Fibroblast of peridontal ligament (primary cell): ENCODE data around the gene BBS9.

Source experiments
- DNase-seq: peaks from one replicate; pipeline ENCODE4 v3.0.0-alpha.2; 2010; ENCODE audit errors: extremely low read depth

Gene BBS9

DNA sequence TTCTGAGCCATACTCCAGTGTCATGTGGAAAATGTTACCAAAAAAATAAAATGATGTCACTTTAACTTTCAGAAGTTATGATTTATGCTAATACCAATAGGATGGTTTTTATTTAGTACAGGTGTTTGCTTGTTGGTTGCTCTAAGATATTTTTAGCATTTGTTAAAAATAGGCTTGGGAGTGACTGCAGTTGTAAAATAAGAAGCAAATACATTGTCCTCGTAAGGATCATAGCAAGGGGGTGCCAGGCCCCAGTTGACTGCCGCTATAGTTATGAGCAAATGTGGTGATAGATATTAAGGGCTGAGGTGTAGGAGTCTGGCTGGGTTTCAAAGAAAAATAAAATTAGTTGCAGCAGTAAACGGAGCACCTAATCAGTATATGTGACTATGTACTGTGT, 421.6 kb downstream of the BBS9 start:
- DNase-seq, result no peak

GRCh38 chr7:33554046-33554445, 424.7 kb downstream of the BBS9 start:
- DNase-seq, result peak; percentile 8

DNA sequence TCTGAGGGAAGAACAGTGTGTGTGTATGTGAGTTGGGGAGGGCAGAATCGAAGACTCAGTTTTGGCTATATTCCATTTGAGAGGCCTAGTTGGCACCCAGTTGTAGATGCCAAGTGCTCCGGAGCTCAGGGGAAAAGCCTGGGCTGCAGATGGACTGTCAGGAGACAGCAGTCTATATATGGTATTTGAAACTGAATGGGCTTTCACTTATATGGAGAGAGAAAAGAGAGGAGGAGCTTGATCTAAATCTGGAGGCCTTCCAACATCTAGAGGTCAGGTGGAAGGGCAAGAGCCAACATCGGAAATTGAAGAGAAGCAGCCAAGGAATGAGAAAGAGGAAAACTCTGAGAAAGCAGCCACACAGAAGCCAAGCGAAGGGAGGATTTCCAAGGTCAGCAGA, 425.2 kb downstream of the BBS9 start:
- no peak for DNase-seq

- no peak for DNase-seq
Observed at GRCh38 chr7:33556472-33556871, 427.1 kb downstream of the BBS9 start.

- DNase-seq, result no peak
Observed at GRCh38 chr7:33558549-33559323, 429.4 kb downstream of the BBS9 start.

DNA sequence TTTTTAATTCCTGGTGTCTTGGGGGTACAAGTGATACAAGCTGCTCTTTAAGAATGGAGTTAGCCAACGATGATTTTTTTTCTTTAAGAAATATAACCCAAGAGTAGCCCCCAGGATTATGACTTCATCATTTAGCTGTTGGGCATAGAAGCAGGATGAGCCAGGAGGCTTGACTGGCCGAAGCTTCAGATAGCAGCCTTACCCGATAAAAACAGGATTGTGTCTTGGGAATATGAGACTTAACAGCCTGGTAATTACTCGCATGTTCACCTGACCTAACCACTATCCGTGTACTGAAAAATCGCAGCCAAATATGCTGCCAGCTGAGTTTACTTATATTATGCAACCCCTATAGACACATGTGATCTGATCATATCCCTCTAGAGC, 430.0 kb downstream of the BBS9 start:
- no peak for DNase-seq

DNA sequence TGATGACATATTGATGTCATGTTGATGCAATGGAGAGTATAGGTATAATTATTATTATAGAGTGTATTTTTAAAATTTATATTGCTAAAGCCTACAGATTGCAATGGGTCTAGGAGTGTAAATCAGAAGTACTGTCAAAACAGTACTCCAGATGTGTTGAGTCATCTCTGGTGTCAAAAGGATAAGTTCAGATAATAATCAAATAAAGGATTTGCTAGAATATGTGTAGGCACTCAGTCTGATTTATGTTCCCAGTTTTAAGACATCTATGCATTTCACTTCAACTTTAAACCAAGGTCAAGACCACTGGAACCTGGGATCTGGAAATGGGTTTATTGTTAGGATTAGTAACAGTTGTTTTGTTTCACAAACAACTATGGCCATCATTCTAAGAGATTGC, 433.6 kb downstream of the BBS9 start:
- no peak for DNase-seq

DNA sequence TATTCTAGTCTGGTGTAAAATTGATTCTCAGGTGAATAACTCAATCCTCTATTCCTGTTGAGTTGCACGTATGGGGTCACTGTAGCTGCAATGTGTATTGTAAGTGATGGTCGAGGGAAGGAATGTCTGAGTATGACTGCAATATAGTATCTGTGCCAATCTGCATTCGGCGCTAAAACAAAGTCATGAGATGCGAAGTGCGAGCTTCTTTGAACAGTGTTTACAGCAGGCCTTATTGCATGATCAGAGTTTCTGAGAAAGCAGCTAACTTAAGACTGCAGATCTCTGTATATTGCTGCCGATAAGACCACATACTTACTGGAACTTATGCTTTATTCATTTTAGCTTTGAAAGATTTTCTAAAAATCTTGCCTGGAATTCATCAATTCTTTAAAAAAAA, 434.3 kb downstream of the BBS9 start:
- no peak for DNase-seq

GRCh38 chr7:33578166-33578565, 448.8 kb downstream of the BBS9 start:
- DNase-seq, result no peak

DNA sequence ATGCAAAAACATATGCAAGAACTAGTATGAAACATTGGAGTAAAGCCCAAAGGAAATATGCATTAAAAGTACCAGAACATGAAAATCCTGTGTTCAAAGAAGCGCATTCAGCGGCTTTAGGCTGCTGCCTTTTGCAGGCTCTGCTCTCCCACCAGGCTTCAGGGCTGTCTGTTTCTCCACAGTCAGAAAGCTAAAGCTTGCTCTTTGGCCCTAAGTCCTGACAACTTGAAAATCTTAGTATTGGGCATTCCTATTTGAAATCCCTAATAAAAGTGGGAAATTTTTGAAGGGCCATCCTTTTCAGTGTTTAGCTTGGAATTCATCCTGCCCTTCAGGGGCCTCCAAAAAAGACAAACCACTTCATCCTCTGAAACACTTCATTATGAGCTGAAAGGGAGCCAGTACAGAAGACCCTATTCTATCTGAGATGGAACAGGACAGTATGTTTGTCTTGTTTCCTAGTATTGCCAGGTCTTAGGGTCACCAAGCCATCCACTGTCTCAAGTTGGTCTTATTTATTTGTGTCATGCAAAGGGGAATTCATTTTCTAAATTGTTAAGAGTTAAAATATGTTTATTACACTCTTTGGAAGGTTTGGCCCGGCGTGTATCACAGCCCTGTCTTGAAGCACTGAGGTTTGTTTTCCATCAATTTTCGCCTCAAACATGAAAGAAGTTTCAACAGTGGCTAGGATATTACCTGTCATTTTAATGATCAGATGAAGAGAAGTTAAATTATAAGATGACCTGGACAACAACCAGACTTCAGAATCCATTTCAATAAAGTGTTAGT, 449.7 kb downstream of the BBS9 start:
- DNase-seq, result no peak

GRCh38 chr7:33579673-33579960, 450.3 kb downstream of the BBS9 start:
- DNase-seq, result no peak

- DNase-seq, result no peak
Observed at GRCh38 chr7:33581236-33581635, 451.9 kb downstream of the BBS9 start.

- DNase-seq, result no peak
Observed at GRCh38 chr7:33582104-33582503, 452.7 kb downstream of the BBS9 start.

GRCh38 chr7:33582533-33582932, 453.2 kb downstream of the BBS9 start:
- DNase-seq, result no peak

DNA sequence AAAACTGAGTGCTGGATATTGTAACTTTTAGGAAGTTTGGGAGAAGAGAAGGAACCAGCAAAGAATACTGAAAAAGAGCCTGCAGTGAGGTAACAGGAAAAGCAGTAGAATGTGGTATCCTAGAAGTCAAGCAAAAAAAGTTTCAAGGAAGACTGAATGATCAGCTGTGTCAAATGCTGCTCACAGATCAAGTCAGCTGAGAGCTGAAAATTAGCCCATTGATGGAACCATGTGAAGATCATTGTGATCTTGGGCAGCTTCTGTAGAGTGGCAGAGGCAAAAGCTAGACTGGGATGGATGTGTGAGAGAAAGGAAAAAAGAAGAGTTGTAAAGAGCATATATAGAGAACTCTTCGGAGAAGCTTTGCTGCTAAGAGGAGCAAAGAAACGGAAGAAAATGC, 460.5 kb downstream of the BBS9 start:
- no peak for DNase-seq

DNA sequence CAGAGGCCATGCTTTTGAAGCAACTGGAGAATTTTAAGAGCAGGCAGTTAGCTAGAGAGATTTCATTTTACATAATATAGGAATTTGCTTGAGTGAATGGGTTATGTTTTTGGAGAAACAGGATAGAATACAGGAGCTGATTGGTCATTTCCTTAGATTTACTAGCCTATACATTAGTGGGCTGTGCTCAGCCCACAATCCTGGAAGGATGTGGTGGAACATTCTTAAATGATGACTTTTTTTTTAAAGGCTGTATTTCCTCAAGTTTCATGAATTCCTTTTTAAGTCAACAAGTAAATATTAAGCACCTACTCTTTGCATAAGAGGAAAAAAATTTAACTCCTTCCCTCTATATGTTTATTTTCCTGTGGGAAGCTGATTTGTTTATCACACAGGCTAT, 461.6 kb downstream of the BBS9 start:
- DNase-seq, result no peak

DNA sequence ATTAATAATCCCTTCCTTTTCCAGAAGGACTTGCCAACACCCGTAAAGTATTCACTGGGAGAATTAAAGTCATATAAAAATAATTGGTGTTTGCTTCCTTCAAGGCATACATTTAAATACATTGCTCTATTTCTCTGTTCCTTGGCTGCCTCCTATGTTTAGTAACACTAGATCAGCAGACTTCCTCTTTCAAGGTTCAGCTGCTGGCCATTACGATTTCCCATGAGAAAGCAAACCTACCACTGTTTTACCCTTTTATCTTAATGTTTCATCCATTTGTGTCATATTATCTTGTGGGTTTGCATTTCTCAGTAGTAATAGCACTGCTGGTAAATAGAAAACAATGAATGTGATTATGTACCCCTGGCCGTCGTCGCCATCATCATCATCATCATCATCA, 462.1 kb downstream of the BBS9 start:
- peak; percentile 27 for DNase-seq

DNA sequence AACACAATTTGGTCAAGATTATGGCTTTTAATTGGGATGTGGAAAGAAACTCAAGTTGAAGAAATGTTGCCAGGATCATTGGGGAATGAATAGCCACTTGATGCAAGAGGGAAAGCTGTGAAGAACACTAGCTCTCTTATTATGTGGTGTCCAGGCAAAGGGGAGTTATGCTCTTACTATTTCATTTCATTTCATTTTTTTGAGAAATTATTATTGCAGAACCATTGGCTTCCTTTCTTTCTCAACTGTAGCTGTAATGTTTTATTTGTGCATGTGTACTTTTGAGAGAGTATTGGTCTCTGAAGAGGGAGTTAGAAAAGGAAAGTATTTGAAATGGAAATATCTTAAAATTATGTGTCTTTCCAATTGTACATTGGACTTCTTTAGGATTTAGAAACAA, 463.4 kb downstream of the BBS9 start:
- DNase-seq, result no peak

DNA sequence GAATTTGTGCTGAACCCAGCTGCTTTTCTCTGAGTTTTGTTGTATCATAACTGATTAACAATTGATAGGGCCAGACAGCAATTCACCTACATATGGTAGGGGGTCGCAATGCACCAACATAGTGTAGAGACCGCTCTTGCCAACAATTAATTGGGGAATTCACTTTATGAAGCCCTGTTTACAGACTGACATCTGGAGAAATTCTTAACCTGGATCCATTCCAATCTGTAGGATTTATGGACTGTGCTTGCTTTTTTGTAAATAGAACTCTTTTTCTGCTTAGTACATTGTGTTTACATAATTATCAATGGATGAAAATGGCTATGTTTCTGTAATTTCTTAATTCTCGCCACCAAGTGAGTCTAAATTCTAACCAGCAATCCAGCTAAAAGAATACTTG, 464.2 kb downstream of the BBS9 start:
- DNase-seq, result no peak

GRCh38 chr7:33596686-33597085, 467.3 kb downstream of the BBS9 start:
- peak; percentile 51 for DNase-seq

DNA sequence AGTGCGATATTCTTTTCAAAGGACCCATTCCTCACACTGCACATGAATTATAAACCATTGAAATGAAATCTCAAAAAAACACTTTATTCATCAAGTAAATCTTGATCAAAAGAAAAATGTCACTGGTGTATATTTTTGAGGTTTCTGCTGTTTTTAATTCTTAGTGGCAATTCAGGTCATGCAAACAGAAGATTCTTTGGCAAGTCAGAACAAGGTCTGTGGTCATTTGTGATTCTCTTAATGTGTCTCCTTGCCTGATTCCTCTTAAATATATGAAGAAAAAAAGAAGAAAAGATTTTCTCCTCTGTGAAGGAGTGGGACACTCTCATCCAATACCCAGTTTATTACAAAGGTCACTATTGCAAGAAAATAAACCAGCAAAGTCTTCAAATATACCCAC, 467.8 kb downstream of the BBS9 start:
- DNase-seq, result no peak

GRCh38 chr7:33601101-33601500, 471.7 kb downstream of the BBS9 start:
- DNase-seq, result no peak

GRCh38 chr7:33601884-33602283, 472.5 kb downstream of the BBS9 start:
- DNase-seq, result no peak

DNA sequence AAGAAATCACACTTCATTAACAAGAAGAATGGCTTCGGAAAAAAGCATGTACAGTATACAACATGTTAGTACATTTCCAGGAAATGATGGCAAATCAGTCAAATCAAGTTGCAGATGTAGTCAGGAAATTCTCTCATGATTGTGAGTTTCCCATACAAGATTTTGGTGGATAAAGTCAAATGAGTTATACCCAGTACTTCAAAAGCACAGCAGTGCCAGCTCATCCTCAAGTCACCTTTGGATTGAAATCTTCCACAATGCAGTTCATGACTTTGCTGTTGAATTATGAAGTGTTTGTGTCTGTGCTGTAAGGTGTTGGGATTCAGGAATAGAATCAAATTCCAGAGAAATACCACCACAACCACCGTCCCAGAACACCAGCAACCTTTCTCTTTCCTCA, 474.7 kb downstream of the BBS9 start:
- DNase-seq, result no peak
